Activated T-helper 1 cell treated with anti-CD3 and anti-CD28 coated beads, Interleukin-12 subunit alpha, Interleukin-12 subunit beta, Interleukin-2, Interleukin-4 antibody, amounts not matched to agents 30 ng/mL and 10 ng/mL and 1 ng/mL, durations not matched to agents 14 hours and 24 hours and 36 hours (primary cell): ENCODE measurements around the gene MYL2. TPM values are rescaled to one million over a fixed set of nuclear protein-coding genes. Genes with fewer than 3 reads are reported as not detected.

ENCODE experiments used
- DNase-seq: peaks from one replicate; pipeline ENCODE4 v3.0.0; 2021; ENCODE audit warnings: low spot score
- H3K27ac Mint-ChIP-seq: one replicate; pipeline ENCODE4 v1.8.0; 2021; ENCODE audit warnings: mild to moderate bottlenecking, mixed read lengths
- H3K27me3 Mint-ChIP-seq: one replicate; pipeline ENCODE4 v1.8.0; 2022; ENCODE audit warnings: mild to moderate bottlenecking, moderate library complexity, mixed read lengths; ENCODE audit not compliant: insufficient read depth
- H3K36me3 Mint-ChIP-seq: one replicate; pipeline ENCODE4 v1.8.0; 2021; ENCODE audit warnings: low read depth, mixed read lengths
- H3K4me1 Mint-ChIP-seq: one replicate; pipeline ENCODE4 v1.8.0; 2021; ENCODE audit warnings: low read depth, mixed read lengths
- H3K4me3 Mint-ChIP-seq: one replicate; pipeline ENCODE4 v1.8.0; 2021; ENCODE audit warnings: mild to moderate bottlenecking, moderate library complexity, mixed read lengths
- H3K9me3 Mint-ChIP-seq: one replicate; pipeline ENCODE4 v1.8.0; 2021; ENCODE audit warnings: mixed read lengths
- intact Hi-C: fragments of 100-400 bp; cut with micrococcal nuclease; formaldehyde crosslinking; loops from one replicate; pipeline ENCODE4 v1.15.1; 2024
- total RNA-seq: library from RNA; stranded (reverse); gene quantifications from 2 replicates; pipeline ENCODE4 v1.2.3, GENCODE V29; 2022

The MYL2 gene
- total RNA-seq, 1 donor from 2014 or later = not detected

DNA sequence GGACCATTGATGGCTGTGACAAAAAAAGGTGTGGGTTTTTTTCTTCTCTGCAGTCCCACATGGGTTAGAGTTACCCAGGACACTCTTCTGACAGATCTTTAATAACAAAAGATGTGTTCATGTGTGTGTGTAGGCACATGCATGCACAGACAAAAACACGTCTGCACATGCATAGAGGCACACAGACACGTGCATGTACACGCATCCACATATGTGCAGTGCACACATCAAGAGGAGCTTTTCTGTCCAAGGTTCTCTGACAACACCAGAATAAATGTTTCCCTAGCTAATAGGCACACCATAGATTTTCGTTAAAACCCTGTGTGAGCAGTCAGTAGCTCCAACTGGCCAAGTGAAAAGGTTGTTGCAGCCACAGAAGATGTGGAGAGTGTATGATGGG, 2.8 kb upstream of the MYL2 start:
- intact Hi-C loops = no loop called here
- Mint-ChIP-seq H3K4me3 (no peak overlapping the region), H3K4me1 (no peaks in the 10 kb centered on the region), H3K36me3 (no peaks in the 10 kb centered on the region), H3K27me3 (peaks cover 7% of the 10 kb centered on the region), H3K9me3 (no peaks in the 10 kb centered on the region), H3K27ac (no peak overlapping the region)
- no peak for DNase-seq

DNA sequence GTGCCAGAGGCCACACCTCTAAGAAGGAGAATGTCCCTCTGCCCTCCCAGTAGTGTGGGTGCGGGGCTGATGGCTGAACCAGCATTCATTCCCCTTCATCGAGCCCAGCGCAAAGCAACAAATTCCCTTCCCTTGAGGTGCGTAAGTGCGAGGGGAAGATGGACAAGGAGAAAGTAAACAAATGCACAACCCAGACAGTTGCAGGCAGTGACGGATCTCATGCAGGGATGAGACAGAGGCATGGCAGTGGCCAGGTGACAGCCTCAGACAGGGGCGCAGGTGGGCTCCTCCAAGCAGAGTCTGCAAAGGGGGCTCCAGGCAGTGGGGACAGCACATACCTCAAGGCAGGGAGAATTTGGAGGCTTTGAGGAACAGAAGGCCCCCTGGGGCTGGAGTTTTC, 2.3 kb upstream of the MYL2 start:
- Mint-ChIP-seq H3K9me3 (no peaks in the 10 kb centered on the region), H3K36me3 (no peaks in the 10 kb centered on the region)
- no peak for DNase-seq

DNA sequence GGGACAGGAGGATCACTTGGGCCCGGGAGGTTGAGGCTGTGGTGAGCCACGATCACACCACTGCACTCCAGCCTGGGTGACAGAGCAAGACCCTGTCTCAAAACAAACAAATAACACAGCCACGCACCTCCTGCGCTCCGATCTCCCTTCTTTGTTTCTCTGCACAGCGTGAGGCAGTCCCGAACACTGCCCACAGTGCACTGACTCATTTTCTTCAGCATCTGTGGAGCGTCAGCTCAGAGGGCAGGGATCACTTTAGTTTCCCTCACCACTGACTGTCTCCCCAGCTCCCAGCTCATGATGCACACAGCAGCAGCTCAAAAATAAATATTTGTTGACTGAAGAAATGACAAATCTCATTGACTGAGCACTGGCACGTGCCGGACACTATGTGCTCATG, 883 bp upstream of the MYL2 start:
- no peak overlapping the region for H3K4me3 Mint-ChIP-seq
- no peaks in the 10 kb centered on the region for H3K36me3 Mint-ChIP-seq
- peaks cover 7% of the 10 kb centered on the region for H3K27me3 Mint-ChIP-seq
- no peaks in the 10 kb centered on the region for H3K4me1 Mint-ChIP-seq
- DNase-seq = no peak
- no peaks in the 10 kb centered on the region for H3K9me3 Mint-ChIP-seq
- H3K27ac Mint-ChIP-seq = no peak overlapping the region
- intact Hi-C loops = no loop called here

More for the DNA sequence above, 2.3 kb upstream of the MYL2 start:
- no peak overlapping the region for H3K27ac Mint-ChIP-seq
- intact Hi-C loops = no loop called here
- no peak overlapping the region for H3K4me3 Mint-ChIP-seq
- H3K27me3 Mint-ChIP-seq = peaks cover 7% of the 10 kb centered on the region
- no peaks in the 10 kb centered on the region for H3K4me1 Mint-ChIP-seq

DNA sequence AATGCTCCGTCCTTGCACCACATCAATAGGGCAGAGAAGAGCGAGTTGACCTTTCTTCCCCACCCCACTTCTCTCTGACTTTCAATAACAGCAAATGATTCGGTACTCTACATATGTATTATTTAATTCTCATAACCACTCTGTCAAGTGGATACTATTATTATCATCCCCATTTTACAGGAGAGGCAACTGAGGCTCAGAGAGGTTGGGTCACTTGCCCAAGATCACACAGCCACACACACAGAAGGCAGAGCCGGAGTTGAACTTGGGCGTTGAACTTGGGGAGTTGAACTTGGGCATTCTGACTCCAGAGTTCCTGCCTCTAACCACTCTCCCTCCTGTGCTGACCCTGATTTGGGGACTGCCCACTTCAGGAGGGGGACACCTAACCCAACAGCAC, 659 bp downstream of the MYL2 start:
- Mint-ChIP-seq H3K9me3 (no peaks in the 10 kb centered on the region), H3K36me3 (no peaks in the 10 kb centered on the region), H3K27me3 (peaks cover 7% of the 10 kb centered on the region), H3K27ac (no peak overlapping the region), H3K4me1 (no peaks in the 10 kb centered on the region), H3K4me3 (no peak overlapping the region)
- DNase-seq = no peak
- intact Hi-C loops = no loop called here

DNA sequence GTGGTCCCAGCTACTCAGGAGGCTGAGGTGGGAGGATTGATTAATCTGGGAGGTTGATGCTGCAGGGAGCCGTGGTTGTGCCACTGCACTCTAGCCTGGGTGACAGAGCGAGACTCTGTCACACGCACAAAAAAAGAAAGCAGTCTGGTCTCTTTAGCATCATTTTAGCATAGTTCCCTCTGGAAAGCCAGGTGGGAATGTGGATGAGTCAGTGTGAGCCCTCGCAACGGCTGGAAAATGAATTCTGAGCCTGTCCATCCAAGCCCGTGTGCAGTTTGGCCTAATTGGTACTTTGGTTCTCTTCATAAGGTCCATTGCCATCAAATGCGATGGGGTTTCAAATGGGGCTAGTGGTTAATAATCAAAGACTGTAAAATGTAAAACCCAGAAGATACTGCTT, 2.4 kb downstream of the MYL2 start:
- Mint-ChIP-seq H3K4me3 (no peak overlapping the region), H3K27me3 (peaks cover 7% of the 10 kb centered on the region), H3K27ac (no peak overlapping the region), H3K9me3 (no peaks in the 10 kb centered on the region), H3K4me1 (no peaks in the 10 kb centered on the region), H3K36me3 (no peaks in the 10 kb centered on the region)
- intact Hi-C loops = no loop called here
- DNase-seq = no peak

DNA sequence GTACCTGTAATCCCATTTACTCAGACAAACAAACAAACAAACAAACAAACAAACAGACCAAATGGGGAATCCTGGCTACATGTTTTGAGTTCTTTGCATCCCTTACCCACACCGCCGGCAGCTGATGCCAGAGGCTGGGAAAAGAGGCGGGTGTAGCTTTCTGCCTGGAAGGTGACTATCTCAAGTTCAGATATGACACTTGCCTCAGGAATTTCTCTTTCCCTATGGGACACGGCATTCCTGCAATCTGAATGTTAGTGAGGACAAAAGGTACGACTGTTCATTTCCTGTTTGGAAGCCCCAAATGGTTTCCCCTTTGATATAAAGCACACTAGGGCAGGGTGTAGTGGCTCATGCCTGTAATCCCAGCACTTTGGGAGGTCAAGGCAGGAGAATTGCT, 2.9 kb downstream of the MYL2 start:
- no peak overlapping the region for H3K27ac Mint-ChIP-seq
- H3K9me3 Mint-ChIP-seq = no peaks in the 10 kb centered on the region
- intact Hi-C loops = no loop called here
- peaks cover 7% of the 10 kb centered on the region for H3K27me3 Mint-ChIP-seq
- no peak overlapping the region for H3K4me3 Mint-ChIP-seq
- no peaks in the 10 kb centered on the region for H3K36me3 Mint-ChIP-seq
- H3K4me1 Mint-ChIP-seq = no peaks in the 10 kb centered on the region
- DNase-seq = no peak

DNA sequence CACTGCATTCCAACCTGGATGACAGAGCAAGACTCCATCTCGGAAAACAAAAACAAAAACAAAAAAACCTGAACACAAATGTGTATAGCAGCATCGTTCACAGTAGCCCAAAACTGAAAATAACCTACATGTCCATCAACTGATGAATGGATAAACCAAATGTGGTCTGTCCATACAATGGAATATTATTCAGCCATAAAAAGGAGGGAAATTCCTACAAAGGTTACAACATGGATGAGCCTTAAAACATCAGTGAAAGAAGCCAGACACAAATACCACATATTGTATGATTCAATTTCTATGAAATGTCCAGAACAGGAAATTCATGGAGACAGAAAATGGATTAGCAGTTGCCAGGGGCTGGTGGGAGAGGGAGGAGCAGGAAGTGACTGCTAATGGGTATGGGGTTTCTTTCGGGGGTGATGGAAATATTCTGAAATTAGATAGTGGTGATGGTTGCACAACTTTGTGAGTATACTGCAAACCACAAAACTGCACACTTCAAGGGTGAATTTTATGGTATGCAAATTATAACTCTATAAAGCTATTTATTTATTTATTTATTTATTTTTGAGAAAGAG, 4.0 kb downstream of the MYL2 start:
- Mint-ChIP-seq H3K36me3 (no peaks in the 10 kb centered on the region), H3K4me1 (no peaks in the 10 kb centered on the region), H3K4me3 (no peak overlapping the region), H3K9me3 (no peaks in the 10 kb centered on the region), H3K27ac (no peak overlapping the region), H3K27me3 (peaks cover 7% of the 10 kb centered on the region)
- intact Hi-C loops = no loop called here
- no peak for DNase-seq

DNA sequence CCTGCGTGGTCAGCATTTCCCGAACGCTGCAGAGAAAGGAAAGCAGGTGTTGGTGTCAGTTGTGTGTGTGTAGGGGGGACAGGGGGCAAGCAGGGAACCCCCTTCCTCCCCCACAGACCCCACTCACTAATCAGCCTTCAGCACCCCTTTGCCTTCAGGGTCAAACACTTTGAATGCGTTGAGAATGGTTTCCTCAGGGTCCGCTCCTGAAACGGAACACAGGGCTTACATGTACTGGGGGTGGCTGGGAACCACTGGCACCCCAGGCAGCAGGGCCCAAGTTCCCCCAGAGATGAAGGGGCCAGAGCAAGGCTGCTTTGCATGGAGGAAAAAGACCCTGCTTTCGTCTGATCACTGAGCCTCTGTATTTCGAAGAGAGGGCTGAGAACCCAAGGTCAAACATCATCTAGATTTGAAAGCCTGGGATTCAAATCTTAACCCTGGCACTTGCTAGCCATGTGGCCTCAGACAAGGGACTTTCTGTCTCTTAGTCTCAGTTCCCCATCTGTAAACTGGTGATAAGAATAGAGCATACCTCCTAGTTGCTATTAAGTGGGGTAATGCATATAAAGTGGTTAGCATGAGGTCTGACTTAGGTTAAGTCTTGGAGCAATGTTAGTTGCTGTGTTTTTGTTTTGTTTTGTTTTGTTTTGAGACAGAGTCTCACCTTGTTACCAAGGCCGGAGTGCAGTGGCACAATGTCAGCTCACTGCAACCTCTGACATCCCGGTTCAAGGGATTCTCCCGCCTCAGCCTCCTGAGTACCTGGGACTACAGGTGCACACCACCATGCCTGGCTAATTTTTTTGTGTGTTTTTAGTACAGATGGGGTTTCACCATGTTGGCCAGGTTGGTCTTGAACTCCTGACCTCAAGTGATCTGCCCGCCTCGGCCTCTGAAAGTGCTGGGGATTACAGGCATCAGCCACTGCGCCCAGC, 7.0 kb downstream of the MYL2 start:
- intact Hi-C loops = no loop called here

DNA sequence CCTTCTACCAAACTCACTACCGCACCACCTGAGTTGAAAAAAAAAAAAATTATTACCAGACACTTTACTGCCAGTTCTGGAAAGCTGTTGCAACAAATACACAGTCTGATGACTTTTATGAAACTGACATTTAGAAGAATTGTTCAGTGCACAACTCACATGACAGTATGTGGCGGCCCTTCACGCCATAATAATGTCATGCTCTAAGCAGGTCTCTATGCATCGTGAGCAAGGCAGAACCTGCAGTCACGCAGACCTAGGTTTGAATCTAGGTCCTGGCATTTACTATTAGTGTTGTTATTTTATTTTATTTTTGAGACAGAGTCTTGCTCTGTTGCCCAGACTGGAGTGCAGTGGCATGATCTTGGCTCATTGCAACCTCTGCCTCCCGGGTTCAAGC, 8.1 kb downstream of the MYL2 start:
- Mint-ChIP-seq H3K9me3 (no peaks in the 10 kb centered on the region), H3K4me3 (no peak overlapping the region), H3K27ac (no peak overlapping the region), H3K27me3 (no peaks in the 10 kb centered on the region), H3K4me1 (no peaks in the 10 kb centered on the region), H3K36me3 (no peaks in the 10 kb centered on the region)
- DNase-seq = no peak
- intact Hi-C loops = no loop called here

More for the DNA sequence above, 7.0 kb downstream of the MYL2 start:
- Mint-ChIP-seq H3K27ac (no peak overlapping the region), H3K4me3 (no peak overlapping the region), H3K4me1 (no peaks in the 10 kb centered on the region), H3K36me3 (no peaks in the 10 kb centered on the region), H3K9me3 (no peaks in the 10 kb centered on the region), H3K27me3 (no peaks in the 10 kb centered on the region)
- no peak for DNase-seq

DNA sequence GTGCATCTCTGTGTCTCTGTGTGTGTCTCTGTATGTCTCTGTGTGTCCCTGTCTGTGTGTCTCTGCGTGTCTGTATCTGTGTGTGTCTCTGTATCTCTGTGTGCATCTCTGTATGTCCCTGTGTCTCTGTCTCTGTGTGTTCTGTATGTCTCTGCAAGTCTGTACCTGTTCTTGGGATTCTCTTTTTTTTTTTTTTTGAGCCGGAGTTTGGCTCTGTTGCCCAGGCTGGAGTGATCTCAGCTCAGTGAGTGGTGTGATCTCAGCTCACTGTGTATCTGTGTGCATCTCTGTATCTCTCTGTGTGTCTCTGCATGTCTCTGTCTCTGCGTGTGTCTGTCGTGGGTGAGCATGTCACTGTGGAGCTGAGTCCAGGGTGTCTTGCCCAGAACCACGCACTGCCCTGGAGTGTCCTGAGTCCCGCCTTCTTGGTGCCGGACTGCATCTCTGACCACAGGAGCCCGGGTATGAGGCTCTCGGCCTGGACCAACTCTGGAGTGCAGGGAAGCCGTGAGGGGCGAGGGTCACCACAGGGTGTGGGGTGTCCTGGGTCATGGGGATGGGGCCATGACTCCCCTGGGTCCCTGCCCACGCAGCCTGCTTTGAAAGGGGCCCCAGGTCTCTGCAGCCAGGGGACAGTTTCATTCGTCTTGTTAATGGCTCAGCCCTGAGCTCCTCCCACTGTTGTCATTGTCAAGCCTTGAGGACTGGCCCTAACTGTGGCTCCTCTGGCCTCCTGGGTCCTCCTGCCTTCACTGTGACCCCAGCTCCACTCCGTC, 11.8 kb downstream of the MYL2 start:
- Mint-ChIP-seq H3K9me3 (no peaks in the 10 kb centered on the region), H3K36me3 (no peaks in the 10 kb centered on the region), H3K27me3 (no peaks in the 10 kb centered on the region), H3K27ac (no peak overlapping the region), H3K4me3 (no peak overlapping the region), H3K4me1 (no peaks in the 10 kb centered on the region)
- intact Hi-C loops = no loop called here
- DNase-seq = no peak

DNA sequence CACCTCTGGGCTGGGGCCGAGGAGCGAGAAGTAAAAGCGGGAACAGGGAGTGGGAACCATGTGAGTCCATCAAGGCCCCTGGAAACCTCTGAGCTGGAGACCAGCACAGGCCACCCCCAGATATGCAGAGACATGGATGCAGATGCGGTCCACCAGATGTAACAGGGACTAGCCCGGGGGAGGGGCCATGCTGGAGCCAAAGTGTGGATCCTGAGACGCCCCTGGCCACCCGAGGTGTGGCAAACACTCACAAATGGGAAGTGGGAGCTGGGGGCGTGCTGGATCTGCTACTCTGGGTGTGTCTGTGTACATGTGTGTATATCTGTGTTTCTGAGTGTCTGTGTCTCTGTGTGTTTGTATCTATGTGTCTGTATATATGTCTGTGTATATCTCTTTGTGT, 12.8 kb downstream of the MYL2 start:
- Mint-ChIP-seq H3K36me3 (no peaks in the 10 kb centered on the region), H3K9me3 (no peaks in the 10 kb centered on the region), H3K27ac (no peak overlapping the region), H3K4me3 (no peak overlapping the region), H3K27me3 (no peaks in the 10 kb centered on the region), H3K4me1 (no peaks in the 10 kb centered on the region)
- no peak for DNase-seq
- intact Hi-C loops = no loop called here

DNA sequence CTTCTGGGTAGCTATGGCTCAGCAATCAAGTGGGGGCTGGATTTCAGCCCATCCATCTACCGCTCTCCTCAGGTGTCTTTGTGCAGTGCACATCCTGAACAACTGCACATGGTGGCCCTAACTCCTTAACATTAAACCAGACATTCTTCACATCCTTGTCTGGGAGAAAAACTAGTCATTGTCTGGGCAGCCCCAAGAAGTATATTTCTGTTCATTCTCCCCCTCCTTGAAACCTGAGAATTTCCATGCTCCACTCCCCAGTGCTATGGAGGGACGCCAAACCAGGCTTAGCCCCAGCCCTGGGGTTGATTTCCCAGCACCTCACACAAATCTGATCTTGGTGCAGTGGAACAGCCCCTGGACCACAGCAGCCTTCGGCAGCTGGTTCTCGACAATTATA, 13.4 kb downstream of the MYL2 start:
- intact Hi-C loops = no loop called here
- Mint-ChIP-seq H3K27me3 (no peaks in the 10 kb centered on the region), H3K4me1 (no peaks in the 10 kb centered on the region), H3K36me3 (no peaks in the 10 kb centered on the region), H3K9me3 (no peaks in the 10 kb centered on the region), H3K4me3 (no peak overlapping the region), H3K27ac (no peak overlapping the region)
- no peak for DNase-seq

DNA sequence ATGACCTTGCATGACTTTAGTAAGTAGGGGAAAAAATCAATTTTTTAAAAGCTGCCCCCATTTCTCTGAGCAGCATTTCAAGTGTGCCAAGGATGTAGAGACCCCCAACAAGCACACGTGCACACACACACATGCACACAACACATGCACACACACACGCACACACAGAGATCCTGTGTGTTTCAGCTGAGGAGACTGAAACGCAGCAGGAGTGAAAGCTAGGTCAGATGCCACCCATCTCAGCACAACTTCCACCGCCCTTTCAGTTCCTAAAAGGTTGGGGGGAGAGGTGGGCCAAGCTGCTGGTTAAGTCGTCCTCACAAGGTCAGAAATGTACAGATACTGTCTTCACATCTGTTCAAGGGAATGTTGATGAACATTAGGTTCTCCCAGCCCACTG, 13.9 kb downstream of the MYL2 start:
- Mint-ChIP-seq H3K27me3 (no peaks in the 10 kb centered on the region), H3K36me3 (no peaks in the 10 kb centered on the region), H3K4me1 (no peaks in the 10 kb centered on the region), H3K9me3 (no peaks in the 10 kb centered on the region), H3K4me3 (no peak overlapping the region), H3K27ac (no peak overlapping the region)
- no peak for DNase-seq
- intact Hi-C loops = no loop called here
